Fibroblast of skin of back (primary cell): ENCODE measurements around the gene TP53BP1. TPM values are rescaled to one million over a fixed set of nuclear protein-coding genes. Genes with fewer than 3 reads are reported as not detected.
A peak's percentile ranks its signal among the peaks of the same experiment; 100 is the strongest.

Source experiments
- DNase-seq: peaks from one replicate; pipeline ENCODE4 v3.0.0-alpha.2; 2013
- polyA plus RNA-seq, 2 experiments: library from polyadenylated mRNA; unstranded; fragments of 120-200 nt; gene quantifications; one replicate each; pipeline ENCODE4 v1.2.1, GENCODE V29; 2013; ENCODE audit not compliant: insufficient read length in 2 of 2

Gene TP53BP1
- 30.2 TPM for polyA plus RNA-seq (2013, experiment 1 of 2; ENCODE audit: insufficient read length)
- 27.4 TPM for polyA plus RNA-seq (2013, experiment 2 of 2; ENCODE audit: insufficient read length)

DNA sequence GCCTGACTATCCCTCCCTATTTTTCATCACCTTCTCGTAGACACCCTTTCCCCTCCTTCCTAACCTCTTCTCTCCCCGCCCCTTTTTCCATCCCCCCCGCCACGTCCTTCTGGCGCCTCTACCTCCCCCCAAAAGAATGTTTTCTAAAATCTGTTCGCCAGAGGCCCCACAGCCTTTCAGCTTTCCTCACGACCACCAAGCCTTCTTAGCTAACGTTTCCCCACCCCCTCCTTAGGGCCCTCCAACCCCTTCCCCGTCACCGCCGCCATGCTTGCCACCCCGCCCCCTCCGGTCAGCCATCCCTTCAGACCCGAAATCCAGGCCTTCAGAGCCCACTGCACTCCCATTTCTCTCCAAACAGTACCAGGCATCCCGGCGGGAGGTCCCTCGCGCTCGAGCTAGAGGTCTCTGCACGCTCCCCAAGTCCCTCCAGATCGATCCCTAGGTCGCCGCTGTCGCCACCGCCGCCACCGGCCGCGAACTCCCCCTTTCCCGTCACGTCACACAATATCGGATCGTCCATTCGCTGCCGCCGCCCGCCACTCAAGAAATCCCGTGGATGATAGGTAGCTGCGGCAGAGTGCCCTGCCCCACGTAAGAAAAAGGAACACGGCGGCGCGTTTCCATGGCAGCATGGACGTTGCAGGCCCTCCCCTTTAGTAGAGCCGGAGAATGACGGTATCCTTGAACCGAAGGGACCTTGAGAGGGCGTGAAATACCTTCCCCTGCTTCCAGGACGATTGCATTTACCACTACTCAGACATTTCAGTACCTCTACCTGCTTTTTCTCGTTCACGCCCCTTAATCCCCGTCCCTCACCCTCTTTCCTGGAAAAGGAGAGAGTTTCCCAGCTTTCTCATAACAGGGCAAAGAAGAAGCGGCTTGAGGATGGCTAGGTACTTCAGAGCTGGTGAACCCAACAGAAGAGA, at the start of gene TP53BP1:
TP53BP1 (minus strand) TSS at position 484 of the 929 bp plus-strand sequence; CDS start at position 371, 113 bp downstream.
- DNase-seq: peak; percentile 97

DNA sequence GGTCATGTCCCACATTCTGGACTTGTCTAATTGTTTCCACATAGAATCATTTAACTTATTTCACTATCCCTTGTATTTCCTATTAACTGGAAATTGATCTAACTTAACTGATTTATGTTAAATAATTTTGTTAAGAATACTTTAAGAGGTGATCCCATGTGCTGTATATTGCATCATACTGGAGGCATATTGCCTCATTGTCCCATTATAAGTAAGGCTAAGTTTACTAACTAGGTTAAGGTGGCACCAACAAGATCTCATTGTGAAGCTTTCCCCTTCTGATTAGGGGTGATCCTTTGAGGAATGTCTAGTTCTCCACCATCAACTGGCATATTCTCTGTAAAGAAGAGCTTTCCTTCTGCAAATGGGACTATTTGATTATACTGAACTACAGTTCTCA, 48.8 kb upstream of the TP53BP1 start:
- no peak for DNase-seq

DNA sequence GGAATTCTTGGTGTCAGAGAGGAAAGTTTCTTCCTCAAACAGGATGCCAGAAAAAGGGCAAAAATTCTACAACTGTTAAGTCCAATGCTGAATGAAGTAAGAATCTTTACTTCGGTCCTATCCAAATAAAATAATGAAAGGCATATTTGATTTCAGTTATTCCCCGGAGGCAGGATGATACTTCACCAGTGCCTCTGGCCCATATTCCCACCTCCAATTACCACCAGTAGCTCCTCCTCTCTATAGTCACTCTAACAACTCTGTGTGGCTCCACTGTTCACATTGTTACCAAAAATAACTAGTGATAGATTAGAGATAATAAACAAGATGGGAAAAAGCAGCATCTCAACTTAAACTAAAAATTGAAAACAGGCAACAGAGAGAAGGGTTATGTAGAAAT, 45.1 kb upstream of the TP53BP1 start:
- DNase-seq: no peak

DNA sequence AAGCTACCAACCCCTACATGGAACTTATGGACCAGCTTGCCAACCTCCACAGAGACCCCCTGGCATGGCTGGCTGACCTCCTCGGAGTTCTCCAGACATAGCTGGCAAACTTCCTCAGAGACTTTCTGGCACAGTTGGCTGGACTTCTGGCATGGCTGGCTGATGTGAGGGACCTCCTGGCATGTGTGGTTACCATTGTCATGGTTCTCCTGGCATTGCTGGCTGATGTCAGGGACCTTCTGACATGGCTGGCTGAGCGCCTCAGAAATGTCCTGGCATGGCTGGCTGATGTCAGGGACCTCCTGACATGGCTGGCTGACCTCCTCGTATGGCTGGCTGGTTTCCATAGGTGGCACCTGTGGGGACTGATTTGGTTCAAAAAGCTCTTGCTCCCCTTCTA, 41.9 kb upstream of the TP53BP1 start:
- no peak for DNase-seq

DNA sequence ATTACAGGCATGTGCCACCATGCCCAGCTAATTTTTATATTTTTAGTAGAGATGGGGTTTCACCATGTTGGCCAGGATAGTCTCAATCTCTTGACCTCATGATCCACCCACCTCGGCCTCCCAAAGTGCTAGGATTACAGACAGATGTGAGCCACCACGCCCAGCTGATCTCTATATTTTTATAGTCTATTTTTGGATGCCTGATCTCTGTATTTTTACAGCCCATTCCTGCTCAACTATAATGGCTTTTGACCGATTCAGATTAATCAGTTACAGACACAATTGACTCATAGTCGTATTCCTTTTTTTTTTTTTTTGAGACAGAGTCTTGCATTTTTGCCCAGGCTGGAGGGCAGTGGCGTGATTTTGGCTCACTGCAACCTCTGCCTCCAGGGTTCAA, 39.9 kb upstream of the TP53BP1 start:
- peak; percentile 58 for DNase-seq

GRCh38 chr15:43531018-43531670, 38.2 kb upstream of the TP53BP1 start:
- DNase-seq: no peak

DNA sequence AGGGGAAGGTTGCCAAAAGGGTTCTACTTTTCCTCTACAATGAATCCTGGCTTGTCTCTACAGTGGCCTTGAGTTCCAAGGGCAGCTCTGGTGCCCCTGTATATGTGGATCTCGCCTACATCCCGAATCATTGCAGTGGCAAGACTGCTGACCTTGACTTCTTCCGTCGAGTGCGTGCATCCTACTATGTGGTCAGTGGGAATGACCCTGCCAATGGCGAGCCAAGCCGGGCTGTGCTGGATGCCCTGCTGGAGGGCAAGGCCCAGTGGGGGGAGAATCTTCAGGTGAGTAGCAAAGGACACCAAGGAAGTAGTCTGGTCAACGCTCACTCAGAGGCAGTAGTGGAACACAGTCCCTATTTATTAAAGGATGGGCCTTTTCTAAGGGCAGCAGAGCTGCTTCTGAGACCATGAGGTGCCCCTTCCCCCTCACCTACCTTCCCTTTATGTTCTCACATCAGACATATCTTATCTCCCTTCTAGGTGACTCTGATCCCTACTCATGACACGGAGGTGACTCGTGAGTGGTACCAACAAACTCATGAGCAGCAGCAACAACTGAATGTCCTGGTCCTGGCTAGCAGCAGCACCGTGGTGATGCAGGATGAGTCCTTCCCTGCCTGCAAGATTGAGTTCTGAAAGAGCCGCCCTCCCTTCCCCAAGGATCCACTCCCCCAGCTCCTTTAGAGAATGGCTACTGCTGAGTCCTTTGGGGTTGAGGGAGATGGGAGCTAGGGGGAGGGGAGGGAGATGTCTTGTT, 36.8 kb upstream of the TP53BP1 start:
- DNase-seq: no peak

DNA sequence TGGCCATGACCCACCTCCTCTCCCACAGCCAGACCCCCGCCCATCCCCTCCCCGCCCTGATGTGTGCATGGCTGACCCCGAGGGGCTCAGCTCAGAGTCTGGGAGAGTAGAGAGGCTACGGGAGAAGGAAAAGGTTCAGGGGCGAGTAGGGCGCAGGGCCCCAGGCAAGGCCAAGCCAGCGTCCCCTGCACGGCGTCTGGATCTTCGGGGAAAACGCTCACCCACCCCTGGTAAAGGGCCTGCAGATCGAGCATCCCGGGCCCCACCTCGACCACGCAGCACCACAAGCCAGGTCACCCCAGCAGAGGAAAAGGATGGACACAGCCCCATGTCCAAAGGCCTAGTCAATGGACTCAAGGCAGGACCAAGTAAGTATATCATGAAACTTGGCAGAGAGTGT, 36.2 kb upstream of the TP53BP1 start:
- DNase-seq: no peak

DNA sequence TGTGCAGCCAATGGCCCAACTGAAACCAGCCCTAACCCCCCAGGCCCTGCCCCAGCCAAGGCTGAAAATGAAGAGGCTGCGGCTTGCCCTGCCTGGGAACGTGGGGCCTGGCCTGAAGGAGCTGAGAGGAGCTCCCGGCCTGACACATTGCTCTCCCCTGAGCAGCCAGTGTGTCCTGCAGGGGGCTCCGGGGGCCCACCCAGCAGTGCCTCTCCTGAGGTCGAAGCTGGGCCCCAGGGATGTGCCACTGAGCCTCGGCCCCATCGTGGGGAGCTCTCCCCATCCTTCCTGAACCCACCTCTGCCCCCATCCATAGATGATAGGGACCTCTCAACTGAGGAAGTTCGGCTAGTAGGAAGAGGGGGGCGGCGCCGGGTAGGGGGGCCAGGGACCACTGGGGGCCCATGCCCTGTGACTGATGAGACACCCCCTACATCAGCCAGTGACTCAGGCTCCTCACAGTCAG, 35.6 kb upstream of the TP53BP1 start:
- DNase-seq: no peak

GRCh38 chr15:43527802-43528541, 35.0 kb upstream of the TP53BP1 start:
- no peak for DNase-seq

GRCh38 chr15:43527016-43527801, 34.3 kb upstream of the TP53BP1 start:
- DNase-seq: no peak

DNA sequence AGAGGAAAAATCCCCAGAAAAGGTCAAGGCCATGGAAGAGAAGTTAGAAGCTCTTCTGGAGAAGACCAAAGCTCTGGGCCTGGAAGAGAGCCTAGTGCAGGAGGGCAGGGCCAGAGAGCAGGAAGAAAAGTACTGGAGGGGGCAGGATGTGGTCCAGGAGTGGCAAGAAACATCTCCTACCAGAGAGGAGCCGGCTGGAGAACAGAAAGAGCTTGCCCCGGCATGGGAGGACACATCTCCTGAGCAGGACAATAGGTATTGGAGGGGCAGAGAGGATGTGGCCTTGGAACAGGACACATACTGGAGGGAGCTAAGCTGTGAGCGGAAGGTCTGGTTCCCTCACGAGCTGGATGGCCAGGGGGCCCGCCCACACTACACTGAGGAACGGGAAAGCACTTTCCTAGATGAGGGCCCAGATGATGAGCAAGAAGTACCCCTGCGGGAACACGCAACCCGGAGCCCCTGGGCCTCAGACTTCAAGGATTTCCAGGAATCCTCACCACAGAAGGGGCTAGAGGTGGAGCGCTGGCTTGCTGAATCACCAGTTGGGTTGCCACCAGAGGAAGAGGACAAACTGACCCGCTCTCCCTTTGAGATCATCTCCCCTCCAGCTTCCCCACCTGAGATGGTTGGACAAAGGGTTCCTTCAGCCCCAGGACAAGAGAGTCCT, 33.4 kb upstream of the TP53BP1 start:
- no peak for DNase-seq

DNA sequence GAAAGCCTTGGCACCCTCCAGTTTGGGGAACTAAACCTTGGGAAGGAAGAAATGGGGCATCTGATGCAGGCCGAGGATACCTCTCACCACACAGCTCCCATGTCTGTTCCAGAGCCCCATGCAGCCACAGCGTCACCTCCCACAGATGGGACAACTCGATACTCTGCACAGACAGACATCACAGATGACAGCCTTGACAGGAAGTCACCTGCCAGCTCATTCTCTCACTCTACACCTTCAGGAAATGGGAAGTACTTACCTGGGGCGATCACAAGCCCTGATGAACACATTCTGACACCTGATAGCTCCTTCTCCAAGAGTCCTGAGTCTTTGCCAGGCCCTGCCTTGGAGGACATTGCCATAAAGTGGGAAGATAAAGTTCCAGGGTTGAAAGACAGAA, 32.2 kb upstream of the TP53BP1 start:
- DNase-seq: no peak

DNA sequence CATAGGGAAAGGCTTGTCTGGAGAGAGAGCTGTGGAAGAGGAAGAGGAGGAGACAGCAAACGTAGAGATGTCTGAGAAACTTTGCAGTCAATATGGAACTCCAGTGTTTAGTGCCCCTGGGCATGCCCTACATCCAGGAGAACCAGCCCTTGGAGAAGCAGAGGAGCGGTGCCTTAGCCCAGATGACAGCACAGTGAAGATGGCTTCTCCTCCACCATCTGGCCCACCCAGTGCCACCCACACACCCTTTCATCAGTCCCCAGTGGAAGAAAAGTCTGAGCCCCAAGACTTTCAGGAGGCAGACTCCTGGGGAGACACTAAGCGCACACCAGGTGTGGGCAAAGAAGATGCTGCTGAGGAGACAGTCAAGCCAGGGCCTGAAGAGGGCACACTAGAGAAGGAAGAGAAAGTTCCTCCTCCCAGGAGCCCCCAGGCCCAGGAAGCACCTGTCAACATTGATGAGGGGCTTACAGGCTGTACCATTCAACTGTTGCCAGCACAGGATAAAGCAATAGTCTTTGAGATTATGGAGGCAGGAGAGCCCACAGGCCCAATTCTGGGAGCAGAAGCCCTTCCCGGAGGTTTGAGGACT, 31.4 kb upstream of the TP53BP1 start:
- DNase-seq: no peak

DNA sequence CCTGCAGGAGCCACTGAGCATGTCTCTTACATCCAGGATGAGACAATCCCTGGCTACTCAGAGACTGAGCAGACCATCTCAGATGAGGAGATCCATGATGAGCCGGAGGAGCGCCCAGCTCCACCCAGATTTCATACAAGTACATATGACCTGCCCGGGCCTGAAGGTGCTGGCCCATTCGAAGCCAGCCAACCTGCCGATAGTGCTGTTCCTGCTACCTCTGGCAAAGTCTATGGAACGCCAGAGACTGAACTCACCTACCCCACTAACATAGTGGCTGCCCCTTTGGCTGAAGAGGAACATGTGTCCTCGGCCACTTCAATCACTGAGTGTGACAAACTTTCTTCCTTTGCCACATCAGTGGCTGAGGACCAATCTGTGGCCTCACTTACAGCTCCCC, 30.7 kb upstream of the TP53BP1 start:
- no peak for DNase-seq

- DNase-seq: no peak
Measured at GRCh38 chr15:43522247-43522646, 29.3 kb upstream of the TP53BP1 start.

DNA sequence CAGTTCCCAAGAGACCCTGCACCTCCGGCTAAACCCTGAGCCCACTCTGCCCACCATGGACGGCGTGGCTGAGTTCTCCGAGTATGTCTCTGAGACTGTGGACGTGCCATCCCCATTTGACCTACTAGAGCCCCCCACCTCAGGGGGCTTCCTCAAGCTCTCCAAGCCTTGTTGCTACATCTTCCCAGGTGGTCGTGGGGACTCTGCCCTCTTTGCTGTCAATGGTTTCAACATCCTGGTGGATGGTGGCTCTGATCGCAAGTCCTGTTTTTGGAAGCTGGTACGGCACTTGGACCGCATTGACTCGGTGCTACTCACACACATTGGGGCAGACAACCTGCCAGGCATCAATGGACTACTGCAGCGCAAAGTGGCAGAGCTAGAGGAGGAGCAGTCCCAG, 28.5 kb upstream of the TP53BP1 start:
- no peak for DNase-seq

GRCh38 chr15:43520138-43520537, 27.2 kb upstream of the TP53BP1 start:
- DNase-seq: no peak

- DNase-seq: no peak
Measured at GRCh38 chr15:43519196-43519595, 26.2 kb upstream of the TP53BP1 start.

GRCh38 chr15:43518197-43518761, 25.3 kb upstream of the TP53BP1 start:
- DNase-seq: peak; percentile 66
